ENCODE results near the gene RASGRF2. TPM values are rescaled to one million over a fixed set of nuclear protein-coding genes. Genes with fewer than 3 reads are reported as not detected.

Gene RASGRF2
- total RNA-seq = 1 to 10 TPM; 1.0 to 5.3 (median 1.8) TPM

GRCh38 chr5:80959768-80960442 is at the start of gene RASGRF2:
Gene RASGRF2, plus strand, starts transcription at chr5:80960363. Its CDS starts 376 bp downstream, at chr5:80960739.
- TF ChIP-seq CTCF (IDR thresholded peaks at IDR 0.05) (no peak), POLR2A (IDR thresholded peaks at IDR 0.05) (no peak)
- H3K4me3 ChIP-seq (ENCODE audit: low read depth, poor library complexity, severe bottlenecking) = peak within 1 kb of the TSS; percentile 2
- WGBS, 2 donors = 27 to 32% methylated on average over 25 to 31 of the region's 66 CpGs
- intact Hi-C loops (cut with DNase I; ENCODE audit: low total_unique reads) = no loop called here
- DNase-seq (ENCODE audit: low spot score in 2 of 2) = no peak

DNA sequence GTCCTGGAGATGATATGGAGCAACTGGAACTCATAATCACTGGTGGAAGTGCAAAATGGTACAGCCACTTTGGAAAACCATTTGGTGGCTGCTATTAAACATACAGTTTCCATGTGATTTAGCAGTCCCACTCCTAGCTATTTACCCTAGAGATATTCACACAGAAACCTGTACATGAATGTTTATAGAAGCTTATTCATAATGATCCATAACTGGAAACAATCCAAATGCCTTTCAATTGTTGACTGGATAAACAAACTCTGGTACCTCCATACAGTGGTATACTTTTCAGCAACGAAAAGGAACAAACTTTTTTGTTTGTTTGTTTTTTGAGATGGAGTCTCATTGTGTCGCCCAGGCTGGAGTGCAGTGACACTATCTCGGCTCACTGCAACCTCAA is 47.7 kb upstream of the RASGRF2 start:
- DNase-seq (ENCODE audit: low spot score in 2 of 2) = no peak
- H3K4me3 ChIP-seq (ENCODE audit: low read depth, poor library complexity, severe bottlenecking) = no peak overlapping the region
- intact Hi-C loops (cut with DNase I; ENCODE audit: low total_unique reads) = no loop called here
- TF ChIP-seq POLR2A (IDR thresholded peaks at IDR 0.05) (no peak), CTCF (IDR thresholded peaks at IDR 0.05) (no peak)
- 87 to 95% methylated on average over 3 of the region's 3 CpGs for WGBS, 2 donors

- 90 to 100% methylated on average over 1 of the region's 1 CpG for WGBS, 2 donors
- no peak overlapping the region for H3K4me3 ChIP-seq (ENCODE audit: low read depth, poor library complexity, severe bottlenecking)
- TF ChIP-seq CTCF (IDR thresholded peaks at IDR 0.05) (no peak), POLR2A (IDR thresholded peaks at IDR 0.05) (no peak)
- no peak for DNase-seq (ENCODE audit: low spot score in 2 of 2)
- intact Hi-C loops (cut with DNase I; ENCODE audit: low total_unique reads) = no loop called here
Measured at GRCh38 chr5:80915716-80916115, 44.4 kb upstream of the RASGRF2 start.

- intact Hi-C loops (cut with DNase I; ENCODE audit: low total_unique reads) = no loop called here
- DNase-seq (ENCODE audit: low spot score in 2 of 2) = no peak
- TF ChIP-seq POLR2A (IDR thresholded peaks at IDR 0.05) = no peak
- TF ChIP-seq CTCF (IDR thresholded peaks at IDR 0.05) = no peak
- WGBS, 2 donors = 53 to 81% methylated on average over 4 of the region's 4 CpGs
- H3K4me3 ChIP-seq (ENCODE audit: low read depth, poor library complexity, severe bottlenecking) = no peak overlapping the region
Measured at GRCh38 chr5:80916676-80917075, 43.5 kb upstream of the RASGRF2 start.

DNA sequence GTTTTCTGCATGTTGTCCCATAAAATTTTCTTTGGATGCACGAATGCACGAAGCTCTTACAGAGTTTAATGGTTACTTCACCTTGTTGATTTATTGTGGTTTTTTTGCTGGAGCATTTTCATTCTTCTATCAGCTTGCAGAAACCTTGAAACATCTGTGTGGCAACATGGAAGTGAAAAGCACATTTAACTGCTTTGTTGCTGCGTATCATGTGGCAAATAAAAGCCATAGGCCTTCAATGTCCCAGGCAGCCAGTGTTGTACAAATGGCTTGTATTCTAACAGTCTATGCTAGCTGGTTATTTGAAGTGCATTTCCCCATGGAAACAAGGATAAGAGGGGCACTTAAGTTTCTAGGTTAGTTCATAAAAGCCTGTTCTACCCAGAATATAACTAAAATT is 42.5 kb upstream of the RASGRF2 start:
- TF ChIP-seq POLR2A (IDR thresholded peaks at IDR 0.05) (no peak), CTCF (IDR thresholded peaks at IDR 0.05) (no peak)
- no peak for DNase-seq (ENCODE audit: low spot score in 2 of 2)
- H3K4me3 ChIP-seq (ENCODE audit: low read depth, poor library complexity, severe bottlenecking) = no peak overlapping the region
- 72 to 75% methylated on average over 3 of the region's 3 CpGs for WGBS, 2 donors
- intact Hi-C loops (cut with DNase I; ENCODE audit: low total_unique reads) = no loop called here

GRCh38 chr5:80919678-80920196 is 40.4 kb upstream of the RASGRF2 start:
- intact Hi-C loops (cut with DNase I; ENCODE audit: low total_unique reads) = no loop called here
- 85 to 86% methylated on average over 6 of the region's 6 CpGs for WGBS, 2 donors
- no peak for DNase-seq (ENCODE audit: low spot score in 2 of 2)
- no peak overlapping the region for H3K4me3 ChIP-seq (ENCODE audit: low read depth, poor library complexity, severe bottlenecking)
- TF ChIP-seq CTCF (IDR thresholded peaks at IDR 0.05) (no peak), POLR2A (IDR thresholded peaks at IDR 0.05) (no peak)
